Occipital lobe (tissue), 2 donors: ENCODE results near the gene CAD. TPM values are rescaled to one million over a fixed set of nuclear protein-coding genes. Genes with fewer than 3 reads are reported as not detected.

ENCODE experiments used
- DNase-seq: peaks from one replicate; lab custom pipeline; 2025; lab: John Stamatoyannopoulos, UW
- total RNA-seq: library from RNA; depleted of rRNA; stranded (reverse); fragments of >200 nt; gene quantifications from one replicate; pipeline ENCODE4 v1.2.3, GENCODE V29; 2014

Gene CAD
- total RNA-seq, 1 donor from 2014 or later = 16.2 TPM

DNA sequence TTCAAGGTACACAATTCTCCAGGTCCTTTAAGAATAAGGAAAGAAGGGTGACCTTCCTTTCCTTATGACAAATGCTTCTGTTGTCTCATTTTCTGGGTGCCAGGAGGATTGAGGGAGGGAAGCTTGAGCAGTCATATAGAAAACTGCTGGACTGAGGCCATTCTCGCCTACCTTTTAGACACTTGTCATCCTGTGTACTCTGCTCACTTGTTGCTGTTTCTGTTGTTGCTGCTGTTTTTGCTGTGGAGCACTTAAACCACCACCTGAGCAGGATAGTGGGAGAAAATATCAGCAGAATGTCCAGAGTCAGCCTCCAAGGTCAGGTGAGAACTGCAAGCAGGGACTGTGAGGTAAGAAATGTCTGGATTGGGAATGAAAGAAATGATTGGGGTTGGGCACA is 60.8 kb downstream of the CAD start:
- DNase-seq = no peak

DNA sequence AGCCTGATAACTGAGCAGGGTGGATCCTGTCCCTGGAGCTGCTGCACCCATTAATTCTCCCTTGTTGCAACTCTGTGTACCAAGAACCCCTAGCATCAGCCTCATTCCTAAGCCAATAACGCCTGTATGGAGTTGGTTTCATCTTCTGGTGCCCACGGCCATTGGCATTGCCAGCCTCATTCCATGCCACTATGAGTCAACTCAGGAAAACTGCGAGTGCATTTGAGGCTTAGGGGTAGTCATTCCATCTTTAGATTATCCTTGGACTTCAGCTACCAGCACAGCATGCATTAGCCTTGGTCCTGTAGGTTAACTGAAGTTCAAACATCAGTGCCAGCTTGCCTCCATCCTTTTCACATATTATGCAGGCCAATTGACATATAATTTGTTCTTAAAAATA is 63.7 kb downstream of the CAD start:
- no peak for DNase-seq

DNA sequence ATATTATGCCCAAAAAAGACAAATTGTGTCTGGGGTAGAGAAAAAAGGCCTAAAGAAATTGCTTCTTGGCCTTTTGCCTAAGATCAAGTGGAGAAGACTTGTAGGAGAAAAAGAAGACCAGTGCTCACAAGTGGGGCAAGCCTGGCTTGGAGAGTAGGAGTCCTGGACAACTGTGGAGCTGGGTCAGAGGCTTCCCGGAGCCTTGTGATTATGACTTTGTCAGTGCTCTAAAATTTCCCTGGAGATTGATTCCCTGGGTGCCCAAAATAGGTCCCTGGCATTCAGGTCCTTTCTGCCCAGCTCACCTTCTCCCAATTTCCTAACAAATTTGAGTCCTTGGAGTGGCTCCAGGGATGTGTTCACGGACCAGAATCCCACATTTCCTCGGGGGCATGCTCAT is 64.3 kb downstream of the CAD start:
- DNase-seq = no peak

GRCh38 chr2:27281855-27282559 is 64.8 kb downstream of the CAD start, which contains the start of gene TRIM54:
TSS of gene TRIM54 (plus strand) at chr2:27282429. CDS start at chr2:27282732, 303 bp downstream.
- DNase-seq = no peak

GRCh38 chr2:27282892-27283291 is 65.7 kb downstream of the CAD start:
- DNase-seq = no peak

GRCh38 chr2:27284996-27285395 is 67.8 kb downstream of the CAD start:
- DNase-seq = no peak

GRCh38 chr2:27285481-27285880 is 68.3 kb downstream of the CAD start:
- DNase-seq = no peak

DNA sequence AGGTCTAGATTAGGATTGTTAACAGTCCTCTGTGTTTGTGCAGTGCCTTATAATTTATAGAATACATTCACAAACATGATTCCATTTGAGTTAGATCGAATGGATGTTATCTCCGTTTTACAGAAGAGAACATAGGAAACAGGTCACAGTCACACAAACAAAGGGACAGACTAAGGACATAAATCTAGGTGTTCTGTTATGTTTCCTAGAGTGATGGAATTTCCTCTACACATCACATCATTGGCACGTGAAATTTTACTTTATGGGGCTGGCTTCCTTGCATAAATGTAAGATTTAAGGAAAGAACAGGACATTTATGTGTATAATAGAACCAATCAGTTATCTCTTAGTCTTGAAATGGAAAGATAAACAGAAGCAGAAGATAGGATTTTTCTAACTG is 71.4 kb downstream of the CAD start:
- no peak for DNase-seq

DNA sequence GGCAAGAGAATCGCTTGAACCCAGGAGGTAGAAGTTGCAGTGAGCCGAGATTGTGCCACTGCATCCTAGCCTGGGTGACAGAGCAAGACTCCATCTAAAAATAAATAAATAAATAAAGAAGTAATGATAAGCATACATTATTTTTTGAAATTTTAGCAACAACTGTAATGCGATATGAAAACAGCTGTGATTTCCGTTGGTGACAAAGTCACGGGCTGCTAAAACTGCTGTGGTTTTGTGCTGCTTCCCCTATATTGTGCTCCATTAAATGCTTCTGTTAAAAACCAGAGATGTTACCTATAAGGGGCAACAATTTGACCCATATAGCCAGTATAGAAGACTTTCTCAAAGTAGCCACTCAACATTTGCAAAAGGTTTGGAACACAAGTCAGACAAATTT is 73.4 kb downstream of the CAD start:
- DNase-seq = no peak

- DNase-seq = no peak
Observed at GRCh38 chr2:27291865-27292264, 74.7 kb downstream of the CAD start.

Other genes with a start within 250 kb of the CAD start
- 15.4 TPM for gene MAPRE3, start 246.7 kb upstream of the CAD start, total RNA-seq
- gene TMEM214, start 184.4 kb upstream of the CAD start, total RNA-seq = 7.8 TPM
- gene AGBL5, start 165.7 kb upstream of the CAD start, total RNA-seq = 17.5 TPM
- gene OST4, start 145.7 kb upstream of the CAD start, total RNA-seq = 132 TPM
- gene EMILIN1, start 138.8 kb upstream of the CAD start, total RNA-seq = 4.5 TPM
- 6.2 TPM for gene KHK, start 130.6 kb upstream of the CAD start, total RNA-seq
- gene CGREF1, start 98.2 kb upstream of the CAD start, total RNA-seq = 17.3 TPM
- 0.31 TPM for gene ABHD1, start 93.6 kb upstream of the CAD start, total RNA-seq
- 19.0 TPM for gene PREB, start 82.7 kb upstream of the CAD start, total RNA-seq
- not detected for gene PRR30, start 78.0 kb upstream of the CAD start, total RNA-seq
- not detected for gene TCF23, start 68.4 kb upstream of the CAD start, total RNA-seq
- 43.7 TPM for gene ATRAID, start 5.3 kb upstream of the CAD start, total RNA-seq
- 15.6 TPM for gene SLC5A6, start 5.1 kb upstream of the CAD start, total RNA-seq
- 0.47 TPM for gene SLC30A3, start 45.7 kb downstream of the CAD start, total RNA-seq
- not detected for gene DNAJC5G, start 58.1 kb downstream of the CAD start, total RNA-seq
- gene TRIM54, start 65.1 kb downstream of the CAD start, total RNA-seq = not detected
- 1.1 TPM for gene UCN, start 91.1 kb downstream of the CAD start, total RNA-seq
- 36.8 TPM for gene MPV17, start 105.7 kb downstream of the CAD start, total RNA-seq
- gene GTF3C2, start 139.4 kb downstream of the CAD start, total RNA-seq = 28.2 TPM
- gene EIF2B4, start 153.0 kb downstream of the CAD start, total RNA-seq = 19.2 TPM
- gene SNX17, start 153.2 kb downstream of the CAD start, total RNA-seq = 51.5 TPM
- 12.0 TPM for gene ZNF513, start 163.4 kb downstream of the CAD start, total RNA-seq
- 58.0 TPM for gene PPM1G, start 192.2 kb downstream of the CAD start, total RNA-seq
- gene NRBP1, start 211.3 kb downstream of the CAD start, total RNA-seq = 58.8 TPM
- not detected for gene KRTCAP3, start 225.0 kb downstream of the CAD start, total RNA-seq